Measurements from ENCODE around the gene CASP9. TPM values are rescaled to one million over a fixed set of nuclear protein-coding genes. Genes with fewer than 3 reads are reported as not detected.
"Not testable (repeated sequence)": the region's sequence is repeated elsewhere in the genome, so short reads cannot be mapped to it uniquely, and the experiment has no call there.

The CASP9 gene
- total and polyA plus RNA-seq, 3 donors from 2014 or later: 33.8 to 48.5 (median 34.8) TPM

- DNase-seq: no peak
- 27 to 29% methylated on average over 18 of the region's 18 CpGs for whole genome bisulfite sequencing, 2 donors
- Histone ChIP-seq H3K4me1 (peaks cover 31% of the 10 kb centered on the region), H3K9me3 (no peaks in the 10 kb centered on the region), H3K27ac (peak overlapping the region; percentile 98), H3K36me3 (ENCODE audit: low read depth, missing control alignments) (no peaks in the 10 kb centered on the region), H3K27me3 (no peaks in the 10 kb centered on the region), H3K4me3 (peak overlapping the region; percentile 74 to 84)
- TF ChIP-seq POLR2A (IDR thresholded peaks at IDR 0.05): no peak
- TF ChIP-seq, protein P1, sequence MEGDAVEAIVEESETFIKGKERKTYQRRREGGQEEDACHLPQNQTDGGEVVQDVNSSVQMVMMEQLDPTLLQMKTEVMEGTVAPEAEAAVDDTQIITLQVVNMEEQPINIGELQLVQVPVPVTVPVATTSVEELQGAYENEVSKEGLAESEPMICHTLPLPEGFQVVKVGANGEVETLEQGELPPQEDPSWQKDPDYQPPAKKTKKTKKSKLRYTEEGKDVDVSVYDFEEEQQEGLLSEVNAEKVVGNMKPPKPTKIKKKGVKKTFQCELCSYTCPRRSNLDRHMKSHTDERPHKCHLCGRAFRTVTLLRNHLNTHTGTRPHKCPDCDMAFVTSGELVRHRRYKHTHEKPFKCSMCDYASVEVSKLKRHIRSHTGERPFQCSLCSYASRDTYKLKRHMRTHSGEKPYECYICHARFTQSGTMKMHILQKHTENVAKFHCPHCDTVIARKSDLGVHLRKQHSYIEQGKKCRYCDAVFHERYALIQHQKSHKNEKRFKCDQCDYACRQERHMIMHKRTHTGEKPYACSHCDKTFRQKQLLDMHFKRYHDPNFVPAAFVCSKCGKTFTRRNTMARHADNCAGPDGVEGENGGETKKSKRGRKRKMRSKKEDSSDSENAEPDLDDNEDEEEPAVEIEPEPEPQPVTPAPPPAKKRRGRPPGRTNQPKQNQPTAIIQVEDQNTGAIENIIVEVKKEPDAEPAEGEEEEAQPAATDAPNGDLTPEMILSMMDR (IDR thresholded peaks at IDR 0.05): no peak
- intact Hi-C loops (cut with DNase I; ENCODE audit: low total_unique reads): no loop called here
These were observed 653 bp downstream of the CASP9 start for GRCh38 chr1:15523104-15524020.

GRCh38 chr1:15522551-15522950 lies 1.5 kb downstream of the CASP9 start:
- Histone ChIP-seq H3K4me3 (no peak overlapping the region), H3K4me1 (peaks cover 26% of the 10 kb centered on the region), H3K36me3 (ENCODE audit: low read depth, missing control alignments) (no peaks in the 10 kb centered on the region), H3K9me3 (no peaks in the 10 kb centered on the region), H3K27me3 (no peaks in the 10 kb centered on the region), H3K27ac (peak overlapping the region; percentile 98)
- TF ChIP-seq, protein P1 (IDR thresholded peaks at IDR 0.05): no peak
- TF ChIP-seq POLR2A (IDR thresholded peaks at IDR 0.05): no peak
- WGBS, 2 donors: 78 to 80% methylated on average over 4 of the region's 4 CpGs
- DNase-seq: no peak
- intact Hi-C loops (cut with DNase I; ENCODE audit: low total_unique reads): no loop called here

- H3K9me3 ChIP-seq; intact Hi-C loops (cut with DNase I; ENCODE audit: low total_unique reads); H3K27ac ChIP-seq; DNase-seq; H3K27me3 ChIP-seq; H3K4me3 ChIP-seq; H3K36me3 ChIP-seq (ENCODE audit: low read depth, missing control alignments): not testable (repeated sequence)
- H3K4me1 ChIP-seq: peaks cover 22% of the 10 kb centered on the region
- 85 to 87% methylated on average over 17 of the region's 17 CpGs for WGBS, 2 donors
These were observed 2.7 kb downstream of the CASP9 start for GRCh38 chr1:15521206-15521906.

GRCh38 chr1:15519625-15520024 lies 4.4 kb downstream of the CASP9 start:
- H3K9me3 ChIP-seq: no peaks in the 10 kb centered on the region
- H3K4me3 ChIP-seq: no peak overlapping the region
- WGBS, 2 donors: 83 to 88% methylated on average over 3 of the region's 3 CpGs
- DNase-seq: no peak
- TF ChIP-seq, protein P1 (IDR thresholded peaks at IDR 0.05): no peak
- no peak for TF ChIP-seq POLR2A (IDR thresholded peaks at IDR 0.05)
- H3K36me3 ChIP-seq (ENCODE audit: low read depth, missing control alignments): no peaks in the 10 kb centered on the region
- no peak overlapping the region for H3K27ac ChIP-seq
- H3K27me3 ChIP-seq: no peaks in the 10 kb centered on the region
- intact Hi-C loops (cut with DNase I; ENCODE audit: low total_unique reads): no loop called here
- peaks cover 10% of the 10 kb centered on the region for H3K4me1 ChIP-seq

GRCh38 chr1:15515022-15515663 lies 8.9 kb downstream of the CASP9 start:
- TF ChIP-seq POLR2A (IDR thresholded peaks at IDR 0.05): no peak
- TF ChIP-seq, protein P1 (IDR thresholded peaks at IDR 0.05): no peak
- H3K36me3 ChIP-seq (ENCODE audit: low read depth, missing control alignments): no peaks in the 10 kb centered on the region
- intact Hi-C loops (cut with DNase I; ENCODE audit: low total_unique reads): no loop called here
- WGBS, 2 donors: 79 to 81% methylated on average over 2 of the region's 2 CpGs
- H3K4me3 ChIP-seq: no peak overlapping the region
- H3K9me3 ChIP-seq: no peaks in the 10 kb centered on the region
- H3K27me3 ChIP-seq: no peaks in the 10 kb centered on the region
- H3K27ac ChIP-seq: no peak overlapping the region
- no peak for DNase-seq
- no peaks in the 10 kb centered on the region for H3K4me1 ChIP-seq

- WGBS, 2 donors: 96 to 99% methylated on average over 4 to 5 of the region's 5 CpGs
- H3K27me3 ChIP-seq; H3K9me3 ChIP-seq; H3K36me3 ChIP-seq (ENCODE audit: low read depth, missing control alignments); H3K4me3 ChIP-seq; H3K4me1 ChIP-seq; intact Hi-C loops (cut with DNase I; ENCODE audit: low total_unique reads); DNase-seq; H3K27ac ChIP-seq: not testable (repeated sequence)
These were observed 9.5 kb downstream of the CASP9 start for GRCh38 chr1:15514557-15514956.

All from testis (tissue), 3 donors.